HepG2 (cell line): ENCODE measurements around the gene MYO15A.

Source experiments
- FOXK1 ChIP-seq: sonication (generic); formaldehyde crosslinking; IDR thresholded peaks from 2 replicates; pipeline ENCODE4 v1.4.0; 2020; ENCODE audit warnings: low read depth, missing genetic modification reagents, borderline replicate concordance
- NFYC ChIP-seq: IDR thresholded peaks from 2 replicates; pipeline ENCODE4 v1.6.1; 2016; ENCODE audit warnings: missing genetic modification reagents, missing compliant biosample characterization
- POLR2AphosphoS5 ChIP-seq: IDR thresholded peaks from 2 replicates; pipeline ENCODE4 v1.6.1; 2012; ENCODE audit warnings: low read depth, low read length
- RBM39 ChIP-seq: fragments of 200-400 bp; formaldehyde crosslinking; IDR thresholded peaks from one replicate; pipeline ENCODE4 v1.6.1; 2018; ENCODE audit warnings: antibody characterized with exemption, mild to moderate bottlenecking, low read depth, low read length; ENCODE audit not compliant: poor library complexity, severe bottlenecking
- ZNF605 ChIP-seq: sonication (generic); formaldehyde crosslinking; IDR thresholded peaks from 2 replicates; pipeline ENCODE4 v1.8.0; 2022; ENCODE audit warnings: mild to moderate bottlenecking, missing genetic modification reagents

GRCh38 chr17:18111330-18111971 lies 2.9 kb downstream of the MYO15A start:
- no peak for TF ChIP-seq FOXK1 (CRISPR knock-in tag)
- TF ChIP-seq POLR2AphosphoS5: no peak
- no peak for TF ChIP-seq ZNF605
- no peak for TF ChIP-seq RBM39
- no peak for TF ChIP-seq NFYC (CRISPR knock-in tag)
